OCI-LY7 (cell line): Measurements from ENCODE around the gene ZNF480. TPM values are rescaled to one million over a fixed set of nuclear protein-coding genes. Genes with fewer than 3 reads are reported as not detected.

Experiments used
- BruUV-seq: library from RNA; stranded (reverse); fragments of 400-500 nt; replicated peaks from 2 replicates; lab custom pipeline; 2021; lab: Mats Ljungman, UMichigan
- CTCF ChIA-PET: fragments of 300-600 bp; sonication (Branson Sonifier 250); formaldehyde crosslinking; loops from one replicate; lab custom pipeline; 2022; ENCODE audit warnings: antibody characterized with exemption; ENCODE audit not compliant: unreplicated experiment; lab: Charles Lee
- POLR2A ChIA-PET: fragments of 300-600 bp; sonication (Branson Sonifier 250); formaldehyde crosslinking; loops from one replicate; lab custom pipeline; 2022; ENCODE audit warnings: antibody characterized with exemption; lab: Charles Lee
- DNase-seq: peaks from one replicate; pipeline ENCODE4 v3.0.0-alpha.2; 2015; ENCODE audit warnings: low spot score
- H2AFZ ChIP-seq: fragments of 200-600 bp; sonication (generic), shearing (Covaris generic); 2 replicates; pipeline ENCODE4 v1.6.1; 2014; ENCODE audit warnings: mild to moderate bottlenecking, antibody characterized with exemption, low read length, moderate library complexity
- H3K27ac ChIP-seq: fragments of 200-600 bp; sonication (generic); 2 replicates; pipeline ENCODE4 v1.5.1; 2014; ENCODE audit warnings: mixed run types, low read depth, mild to moderate bottlenecking, moderate library complexity, low read length, inconsistent platforms; ENCODE audit not compliant: poor library complexity, severe bottlenecking
- H3K36me3 ChIP-seq: fragments of 200-600 bp; sonication (generic); 2 replicates; pipeline ENCODE4 v1.6.1; 2014; ENCODE audit warnings: mild to moderate bottlenecking, antibody characterized with exemption, low read length, moderate library complexity, mixed read lengths; ENCODE audit not compliant: insufficient read depth
- H3K4me1 ChIP-seq: fragments of 200-600 bp; sonication (generic); 2 replicates; pipeline ENCODE4 v1.5.1; 2014; ENCODE audit warnings: mild to moderate bottlenecking, low read length; ENCODE audit not compliant: insufficient read depth, poor library complexity, severe bottlenecking
- H3K4me2 ChIP-seq: fragments of 200-600 bp; sonication (generic); 2 replicates; pipeline ENCODE4 v1.6.1; 2014; ENCODE audit warnings: mild to moderate bottlenecking, low read length
- H3K4me3 ChIP-seq: fragments of 200-600 bp; sonication (generic); 2 replicates; pipeline ENCODE4 v1.5.1; 2014; ENCODE audit warnings: mild to moderate bottlenecking, low read depth, low read length; ENCODE audit not compliant: poor library complexity, severe bottlenecking
- H3K79me2 ChIP-seq: fragments of 200-600 bp; sonication (generic); 2 replicates; pipeline ENCODE4 v1.6.1; 2016; ENCODE audit warnings: low read depth, mild to moderate bottlenecking, low read length, moderate library complexity, mixed read lengths; ENCODE audit not compliant: insufficient read depth
- H3K9me2 ChIP-seq: fragments of 200-600 bp; sonication (generic); 2 replicates; pipeline ENCODE4 v1.6.1; 2016; ENCODE audit warnings: mild to moderate bottlenecking, low read length, mixed read lengths; ENCODE audit not compliant: insufficient read depth
- H3K9me3 ChIP-seq: fragments of 200-600 bp; sonication (generic); 2 replicates; pipeline ENCODE4 v1.6.1; 2014; ENCODE audit warnings: mild to moderate bottlenecking, mixed run types, low read length, mixed read lengths
- H4K20me1 ChIP-seq: fragments of 200-600 bp; sonication (generic); 2 replicates; pipeline ENCODE4 v1.6.1; 2014; ENCODE audit warnings: mild to moderate bottlenecking, antibody characterized with exemption, low read length, moderate library complexity, mixed read lengths; ENCODE audit not compliant: insufficient read depth
- CTCF ChIP-seq: fragments of 200-600 bp; sonication (generic); conservative IDR thresholded peaks from 2 replicates; pipeline ENCODE4 v1.5.1; 2014; ENCODE audit warnings: mild to moderate bottlenecking, antibody characterized with exemption, low read length, moderate library complexity, mixed read lengths
- EZH2phosphoT487 ChIP-seq: fragments of 200-600 bp; sonication (generic); IDR thresholded peaks from 2 replicates; pipeline ENCODE4 v1.6.1; 2018; ENCODE audit warnings: low read depth, borderline replicate concordance, mild to moderate bottlenecking, mixed run types, antibody characterized with exemption, low read length, moderate library complexity, mixed read lengths
- intact Hi-C: fragments of 100-400 bp; cut with micrococcal nuclease; formaldehyde crosslinking; loops from one replicate; pipeline ENCODE4 v1.10.0; 2022; ENCODE audit not compliant: unreplicated experiment
- total RNA-seq, 2 experiments: library from RNA; depleted of rRNA in 1 of 2; stranded (reverse); fragments of >200 nt in 1 of 2; shearing (Covaris generic) in 1 of 2; gene quantifications; 2 replicates each; pipeline ENCODE4 v1.2.3, GENCODE V29; 2014 to 2022

Gene ZNF480
- total RNA-seq, 2 experiments from 2014 or later, result 12.0 to 15.5 TPM

DNA sequence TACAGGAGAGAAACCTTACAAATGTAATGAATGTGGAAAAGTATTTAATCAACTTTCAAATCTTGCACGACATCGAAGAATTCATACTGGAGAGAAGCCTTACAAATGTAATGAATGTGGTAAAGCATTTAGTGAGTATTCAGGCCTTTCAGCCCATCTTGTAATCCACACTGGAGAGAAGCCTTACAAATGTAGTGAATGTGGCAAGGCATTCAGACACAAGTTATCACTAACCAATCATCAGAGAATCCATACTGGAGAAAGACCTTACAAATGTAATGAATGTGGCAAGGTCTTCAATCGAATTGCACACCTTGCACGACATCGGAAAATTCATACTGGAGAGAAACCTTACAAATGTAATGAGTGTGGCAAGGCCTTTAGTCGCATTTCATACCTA lies 25.5 kb downstream of the ZNF480 start:
- Histone ChIP-seq H3K9me2 (no peaks in the 10 kb centered on the region), H3K4me1 (no peaks in the 10 kb centered on the region), H3K9me3 (peaks cover 75% of the 10 kb centered on the region), H2AFZ (no peak overlapping the region), H3K4me2 (no peak overlapping the region), H3K79me2 (no peaks in the 10 kb centered on the region), H3K27ac (no peak overlapping the region), H3K36me3 (peaks cover 78% of the 10 kb centered on the region), H3K4me3 (no peak overlapping the region), H4K20me1 (no peaks in the 10 kb centered on the region)
- DNase-seq, result no peak
- TF ChIP-seq CTCF, result no peak
- TF ChIP-seq EZH2phosphoT487, result no peak
- intact Hi-C loops, result no loop called here
- POLR2A ChIA-PET, result no interaction called here
- CTCF ChIA-PET, result no interaction called here
- no TSS peak for BruUV-seq

GRCh38 chr19:52331757-52332156 lies 34.8 kb downstream of the ZNF480 start:
- TF ChIP-seq EZH2phosphoT487, result no peak
- TF ChIP-seq CTCF, result no peak
- no peak for DNase-seq
- no TSS peak for BruUV-seq
- Histone ChIP-seq H3K9me3 (peaks cover 31% of the 10 kb centered on the region), H3K27ac (no peak overlapping the region), H4K20me1 (no peaks in the 10 kb centered on the region), H3K36me3 (no peaks in the 10 kb centered on the region), H2AFZ (no peak overlapping the region), H3K4me2 (no peak overlapping the region), H3K9me2 (no peaks in the 10 kb centered on the region), H3K4me1 (no peaks in the 10 kb centered on the region), H3K79me2 (no peaks in the 10 kb centered on the region), H3K4me3 (no peak overlapping the region)
- intact Hi-C loops, result no loop called here
- ChIA-PET CTCF (no interaction called here), POLR2A (no interaction called here)

DNA sequence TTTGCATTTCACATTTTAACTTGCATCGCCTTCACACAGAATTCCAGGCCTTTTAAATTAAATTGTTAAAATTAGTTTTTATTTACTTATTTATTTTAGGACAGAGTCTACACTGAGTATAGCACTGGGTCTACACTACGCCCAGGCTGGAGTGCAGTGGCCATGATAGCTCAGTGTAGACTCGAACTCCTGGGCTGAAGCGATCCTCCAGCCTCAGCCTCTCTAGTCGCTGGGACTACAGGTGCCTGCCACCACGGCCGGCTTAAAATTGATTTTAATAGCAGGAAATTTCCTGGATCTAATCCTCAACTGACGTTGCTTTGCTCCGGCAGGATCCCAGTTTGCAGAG lies 38.8 kb downstream of the ZNF480 start:
- H3K27ac ChIP-seq, result no peak overlapping the region
- intact Hi-C loops, result no loop called here

More for the DNA sequence above, 38.8 kb downstream of the ZNF480 start:
- H3K4me3 ChIP-seq, result peak overlapping the region; percentile 59
- H2AFZ ChIP-seq, result peak overlapping the region; percentile 67; the same call in 1 of the 2 replicates
- no peaks in the 10 kb centered on the region for H3K79me2 ChIP-seq
- no peaks in the 10 kb centered on the region for H3K9me2 ChIP-seq
- no peak overlapping the region for H3K4me2 ChIP-seq
- TF ChIP-seq CTCF (no peak), EZH2phosphoT487 (no peak)
- BruUV-seq, result no TSS peak
- ChIA-PET CTCF (no interaction called here), POLR2A (no interaction called here)
- DNase-seq, result no peak
- H3K36me3 ChIP-seq, result no peaks in the 10 kb centered on the region
- H3K9me3 ChIP-seq, result peaks cover 24% of the 10 kb centered on the region
- H4K20me1 ChIP-seq, result no peaks in the 10 kb centered on the region
- H3K4me1 ChIP-seq, result no peaks in the 10 kb centered on the region
